PC-9 (cell line): Measurements from ENCODE around the gene MMP17.

ENCODE experiments used
- CTCF ChIP-seq: fragments of 200-600 bp; sonication (generic); conservative IDR thresholded peaks from 2 replicates; pipeline ENCODE4 v1.6.1; 2017; ENCODE audit warnings: mixed run types, antibody characterized with exemption, mild to moderate bottlenecking, moderate library complexity
- EZH2 ChIP-seq: fragments of 200-600 bp; sonication (generic); IDR thresholded peaks from 2 replicates; pipeline ENCODE4 v1.8.0; 2017; ENCODE audit warnings: antibody characterized with exemption, low read depth

GRCh38 chr12:131869871-131870418, 41.8 kb downstream of the MMP17 start:
- TF ChIP-seq CTCF (no peak), EZH2 (no peak)
